ENCODE data around the gene PTCD2. TPM values are rescaled to one million over a fixed set of nuclear protein-coding genes. Genes with fewer than 3 reads are reported as not detected.

PTCD2 gene
- total and polyA plus RNA-seq, 2 donors = 4.1 to 7.7 TPM

GRCh38 chr5:72366324-72366976 lies 46.3 kb downstream of the PTCD2 start:
- no peaks in the 10 kb centered on the region for H3K9me3 ChIP-seq (ENCODE audit: control insufficient read depth in 2 of 2, insufficient read depth in 1 of 2, low read length in 1 of 2)
- H3K27me3 ChIP-seq (ENCODE audit: control insufficient read depth in 2 of 2, insufficient read depth in 1 of 2, low read length in 1 of 2) = no peaks in the 10 kb centered on the region
- H3K27ac ChIP-seq (ENCODE audit: low read depth in 1 of 2, low read length in 1 of 2) = no peak overlapping the region
- DNase-seq (ENCODE audit: low read depth in 6 of 9, low spot score in 9 of 9) = peak; percentile 14 to 68 (median 32)
- WGBS = 52% methylated on average over 7 of the region's 7 CpGs
- H3K4me1 ChIP-seq (ENCODE audit: control insufficient read depth in 2 of 2, insufficient read depth in 2 of 2, low read length in 2 of 2) = no peaks in the 10 kb centered on the region
- H3K36me3 ChIP-seq (ENCODE audit: control insufficient read depth in 2 of 2, insufficient read depth in 2 of 2, low read length in 1 of 2) = no peaks in the 10 kb centered on the region
- no peak overlapping the region for H3K4me3 ChIP-seq (ENCODE audit: low read length in 2 of 2)

GRCh38 chr5:72368271-72368670 lies 48.1 kb downstream of the PTCD2 start:
- WGBS = 96% methylated on average over 1 of the region's 1 CpG
- DNase-seq (ENCODE audit: low read depth in 6 of 9, low spot score in 9 of 9) = no peak
- no peaks in the 10 kb centered on the region for H3K4me1 ChIP-seq (ENCODE audit: control insufficient read depth in 2 of 2, insufficient read depth in 2 of 2, low read length in 2 of 2)

GRCh38 chr5:72369301-72369700 lies 49.1 kb downstream of the PTCD2 start:
- WGBS = 96% methylated on average over 1 of the region's 1 CpG
- Histone ChIP-seq H3K27ac (ENCODE audit: low read depth in 1 of 2, low read length in 1 of 2) (no peak overlapping the region), H3K4me3 (ENCODE audit: low read length in 2 of 2) (no peak overlapping the region), H3K4me1 (ENCODE audit: control insufficient read depth in 2 of 2, insufficient read depth in 2 of 2, low read length in 2 of 2) (no peaks in the 10 kb centered on the region), H3K27me3 (ENCODE audit: control insufficient read depth in 2 of 2, insufficient read depth in 1 of 2, low read length in 1 of 2) (no peaks in the 10 kb centered on the region), H3K9me3 (ENCODE audit: control insufficient read depth in 2 of 2, insufficient read depth in 1 of 2, low read length in 1 of 2) (no peaks in the 10 kb centered on the region), H3K36me3 (ENCODE audit: control insufficient read depth in 2 of 2, insufficient read depth in 2 of 2, low read length in 1 of 2) (no peaks in the 10 kb centered on the region)
- no peak for DNase-seq (ENCODE audit: low read depth in 6 of 9, low spot score in 9 of 9)

More at GRCh38 chr5:72368271-72368670, 48.1 kb downstream of the PTCD2 start:
- H3K4me3 ChIP-seq (ENCODE audit: low read length in 2 of 2) = no peak overlapping the region
- no peaks in the 10 kb centered on the region for H3K9me3 ChIP-seq (ENCODE audit: control insufficient read depth in 2 of 2, insufficient read depth in 1 of 2, low read length in 1 of 2)
- no peaks in the 10 kb centered on the region for H3K36me3 ChIP-seq (ENCODE audit: control insufficient read depth in 2 of 2, insufficient read depth in 2 of 2, low read length in 1 of 2)
- no peaks in the 10 kb centered on the region for H3K27me3 ChIP-seq (ENCODE audit: control insufficient read depth in 2 of 2, insufficient read depth in 1 of 2, low read length in 1 of 2)
- H3K27ac ChIP-seq (ENCODE audit: low read depth in 1 of 2, low read length in 1 of 2) = no peak overlapping the region

GRCh38 chr5:72369711-72370110 lies 49.5 kb downstream of the PTCD2 start:
- Histone ChIP-seq H3K27me3 (ENCODE audit: control insufficient read depth in 2 of 2, insufficient read depth in 1 of 2, low read length in 1 of 2) (no peaks in the 10 kb centered on the region), H3K9me3 (ENCODE audit: control insufficient read depth in 2 of 2, insufficient read depth in 1 of 2, low read length in 1 of 2) (no peaks in the 10 kb centered on the region), H3K27ac (ENCODE audit: low read depth in 1 of 2, low read length in 1 of 2) (no peak overlapping the region), H3K4me1 (ENCODE audit: control insufficient read depth in 2 of 2, insufficient read depth in 2 of 2, low read length in 2 of 2) (no peaks in the 10 kb centered on the region), H3K36me3 (ENCODE audit: control insufficient read depth in 2 of 2, insufficient read depth in 2 of 2, low read length in 1 of 2) (no peaks in the 10 kb centered on the region), H3K4me3 (ENCODE audit: low read length in 2 of 2) (no peak overlapping the region)
- DNase-seq (ENCODE audit: low read depth in 6 of 9, low spot score in 9 of 9) = no peak
- WGBS = 94% methylated on average over 3 of the region's 3 CpGs

- H3K4me3 ChIP-seq (ENCODE audit: low read length in 2 of 2) = no peak overlapping the region
- H3K27me3 ChIP-seq (ENCODE audit: control insufficient read depth in 2 of 2, insufficient read depth in 1 of 2, low read length in 1 of 2) = no peaks in the 10 kb centered on the region
- 88% methylated on average over 1 of the region's 1 CpG for WGBS
- H3K36me3 ChIP-seq (ENCODE audit: control insufficient read depth in 2 of 2, insufficient read depth in 2 of 2, low read length in 1 of 2) = no peaks in the 10 kb centered on the region
- H3K4me1 ChIP-seq (ENCODE audit: control insufficient read depth in 2 of 2, insufficient read depth in 2 of 2, low read length in 2 of 2) = no peaks in the 10 kb centered on the region
- peak overlapping the region in 1 of 2 donors; percentile 33 for H3K27ac ChIP-seq (ENCODE audit: low read depth in 1 of 2, low read length in 1 of 2)
- H3K9me3 ChIP-seq (ENCODE audit: control insufficient read depth in 2 of 2, insufficient read depth in 1 of 2, low read length in 1 of 2) = no peaks in the 10 kb centered on the region
- DNase-seq (ENCODE audit: low read depth in 6 of 9, low spot score in 9 of 9) = no peak
These were observed 52.2 kb downstream of the PTCD2 start for GRCh38 chr5:72372331-72372730.

GRCh38 chr5:72372923-72373322 lies 52.8 kb downstream of the PTCD2 start:
- Histone ChIP-seq H3K27ac (ENCODE audit: low read depth in 1 of 2, low read length in 1 of 2) (no peak overlapping the region), H3K27me3 (ENCODE audit: control insufficient read depth in 2 of 2, insufficient read depth in 1 of 2, low read length in 1 of 2) (no peaks in the 10 kb centered on the region), H3K36me3 (ENCODE audit: control insufficient read depth in 2 of 2, insufficient read depth in 2 of 2, low read length in 1 of 2) (no peaks in the 10 kb centered on the region), H3K4me1 (ENCODE audit: control insufficient read depth in 2 of 2, insufficient read depth in 2 of 2, low read length in 2 of 2) (no peaks in the 10 kb centered on the region), H3K4me3 (ENCODE audit: low read length in 2 of 2) (no peak overlapping the region), H3K9me3 (ENCODE audit: control insufficient read depth in 2 of 2, insufficient read depth in 1 of 2, low read length in 1 of 2) (no peaks in the 10 kb centered on the region)
- WGBS = 97% methylated on average over 4 of the region's 4 CpGs
- DNase-seq (ENCODE audit: low read depth in 6 of 9, low spot score in 9 of 9) = no peak

GRCh38 chr5:72374844-72375243 lies 54.7 kb downstream of the PTCD2 start:
- H3K36me3 ChIP-seq (ENCODE audit: control insufficient read depth in 2 of 2, insufficient read depth in 2 of 2, low read length in 1 of 2) = no peaks in the 10 kb centered on the region
- no peaks in the 10 kb centered on the region for H3K27me3 ChIP-seq (ENCODE audit: control insufficient read depth in 2 of 2, insufficient read depth in 1 of 2, low read length in 1 of 2)
- no peak overlapping the region for H3K4me3 ChIP-seq (ENCODE audit: low read length in 2 of 2)
- H3K4me1 ChIP-seq (ENCODE audit: control insufficient read depth in 2 of 2, insufficient read depth in 2 of 2, low read length in 2 of 2) = no peaks in the 10 kb centered on the region
- H3K9me3 ChIP-seq (ENCODE audit: control insufficient read depth in 2 of 2, insufficient read depth in 1 of 2, low read length in 1 of 2) = no peaks in the 10 kb centered on the region
- DNase-seq (ENCODE audit: low read depth in 6 of 9, low spot score in 9 of 9) = no peak
- WGBS = 97% methylated on average over 3 of the region's 3 CpGs
- H3K27ac ChIP-seq (ENCODE audit: low read depth in 1 of 2, low read length in 1 of 2) = no peak overlapping the region

GRCh38 chr5:72376381-72376780 lies 56.2 kb downstream of the PTCD2 start:
- Histone ChIP-seq H3K27ac (ENCODE audit: low read depth in 1 of 2, low read length in 1 of 2) (no peak overlapping the region), H3K36me3 (ENCODE audit: control insufficient read depth in 2 of 2, insufficient read depth in 2 of 2, low read length in 1 of 2) (no peaks in the 10 kb centered on the region), H3K4me1 (ENCODE audit: control insufficient read depth in 2 of 2, insufficient read depth in 2 of 2, low read length in 2 of 2) (no peaks in the 10 kb centered on the region), H3K9me3 (ENCODE audit: control insufficient read depth in 2 of 2, insufficient read depth in 1 of 2, low read length in 1 of 2) (no peaks in the 10 kb centered on the region), H3K4me3 (ENCODE audit: low read length in 2 of 2) (no peak overlapping the region), H3K27me3 (ENCODE audit: control insufficient read depth in 2 of 2, insufficient read depth in 1 of 2, low read length in 1 of 2) (no peaks in the 10 kb centered on the region)
- no peak for DNase-seq (ENCODE audit: low read depth in 6 of 9, low spot score in 9 of 9)

GRCh38 chr5:72377910-72378638 lies 57.9 kb downstream of the PTCD2 start:
- Histone ChIP-seq H3K4me3 (ENCODE audit: low read length in 2 of 2) (no peak overlapping the region), H3K27me3 (ENCODE audit: control insufficient read depth in 2 of 2, insufficient read depth in 1 of 2, low read length in 1 of 2) (no peaks in the 10 kb centered on the region), H3K36me3 (ENCODE audit: control insufficient read depth in 2 of 2, insufficient read depth in 2 of 2, low read length in 1 of 2) (no peaks in the 10 kb centered on the region), H3K4me1 (ENCODE audit: control insufficient read depth in 2 of 2, insufficient read depth in 2 of 2, low read length in 2 of 2) (no peaks in the 10 kb centered on the region), H3K27ac (ENCODE audit: low read depth in 1 of 2, low read length in 1 of 2) (peak overlapping the region; percentile 20 to 49), H3K9me3 (ENCODE audit: control insufficient read depth in 2 of 2, insufficient read depth in 1 of 2, low read length in 1 of 2) (no peaks in the 10 kb centered on the region)
- no peak for DNase-seq (ENCODE audit: low read depth in 6 of 9, low spot score in 9 of 9)
- WGBS = 83% methylated on average over 4 of the region's 4 CpGs
